IPS-NIHi7 (cell line): ENCODE data around the gene BSPRY.
"Not testable (repeated sequence)": the region's sequence is repeated elsewhere in the genome, so short reads cannot be mapped to it uniquely, and the experiment has no call there.

ENCODE experiments used
- DNase-seq: peaks from one replicate; pipeline ENCODE4 v3.0.0; 2012; ENCODE audit warnings: mixed read lengths; ENCODE audit errors: extremely low spot score

The BSPRY gene

GRCh38 chr9:113395000-113395861 lies 45.9 kb downstream of the BSPRY start:
- no peak for DNase-seq

- no peak for DNase-seq
These were observed 47.9 kb downstream of the BSPRY start for GRCh38 chr9:113397203-113397631.

- no peak for DNase-seq
These were observed 49.5 kb downstream of the BSPRY start for GRCh38 chr9:113398796-113399195.

GRCh38 chr9:113399646-113400200 lies 50.4 kb downstream of the BSPRY start:
- no peak for DNase-seq

- DNase-seq, result peak; percentile 100
These were observed 51.9 kb downstream of the BSPRY start, which contains the start of gene ALAD for GRCh38 chr9:113401027-113401792. ALAD (minus strand) TSS chr9:113401284; CDS start chr9:113393559, 7,725 bp downstream.

- no peak for DNase-seq
These were observed 54.3 kb downstream of the BSPRY start for GRCh38 chr9:113403646-113404045.

GRCh38 chr9:113406353-113406752 lies 57.0 kb downstream of the BSPRY start:
- not testable (repeated sequence) for DNase-seq

- peak; percentile 51 for DNase-seq
These were observed 57.7 kb downstream of the BSPRY start for GRCh38 chr9:113406873-113407511.

GRCh38 chr9:113409481-113409880 lies 60.1 kb downstream of the BSPRY start:
- DNase-seq, result no peak

GRCh38 chr9:113409883-113410206 lies 60.5 kb downstream of the BSPRY start:
- no peak for DNase-seq

GRCh38 chr9:113410207-113410864 lies 61.0 kb downstream of the BSPRY start, which contains the start of the genes C9orf43 and POLE3:
C9orf43 (plus strand) TSS chr9:113410747; CDS start chr9:113413494, 2,747 bp downstream.
POLE3 (minus strand) TSS chr9:113410675; CDS start chr9:113410293, 382 bp downstream.
- DNase-seq, result peak; percentile 95

GRCh38 chr9:113416149-113416721 lies 66.9 kb downstream of the BSPRY start:
- no peak for DNase-seq

- no peak for DNase-seq
These were observed 68.0 kb downstream of the BSPRY start for GRCh38 chr9:113417370-113417769.
